ENCODE measurements around the gene TTC28.

TTC28 gene

DNA sequence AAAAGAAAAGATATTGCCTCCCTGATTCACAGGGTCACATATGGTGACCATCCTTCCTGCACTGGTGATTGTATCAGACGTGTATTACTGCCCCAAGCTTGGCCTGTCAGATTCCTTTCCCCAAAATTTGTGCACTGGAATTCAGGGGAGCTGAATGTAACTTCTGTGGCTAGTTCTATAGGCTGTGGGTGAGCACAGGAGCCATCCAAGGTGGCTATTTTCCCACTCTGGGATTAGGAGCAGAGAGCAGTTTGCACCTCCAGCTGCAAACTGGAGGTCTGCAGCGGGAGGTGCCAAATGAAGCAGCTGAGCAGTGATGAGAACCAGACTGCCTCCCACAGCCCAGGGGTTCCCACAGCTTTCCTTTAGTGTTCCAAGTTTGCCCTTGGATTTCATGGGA lies 636.4 kb downstream of the TTC28 start:
- Histone ChIP-seq H3K4me3 (ENCODE audit: low read depth, low read length) (no peak overlapping the region), H3K27ac (no peak overlapping the region), H3K27me3 (replicated peaks) (no peaks in the 10 kb centered on the region), H3K36me3 (replicated peaks) (no peaks in the 10 kb centered on the region)
- TF ChIP-seq, protein P1, sequence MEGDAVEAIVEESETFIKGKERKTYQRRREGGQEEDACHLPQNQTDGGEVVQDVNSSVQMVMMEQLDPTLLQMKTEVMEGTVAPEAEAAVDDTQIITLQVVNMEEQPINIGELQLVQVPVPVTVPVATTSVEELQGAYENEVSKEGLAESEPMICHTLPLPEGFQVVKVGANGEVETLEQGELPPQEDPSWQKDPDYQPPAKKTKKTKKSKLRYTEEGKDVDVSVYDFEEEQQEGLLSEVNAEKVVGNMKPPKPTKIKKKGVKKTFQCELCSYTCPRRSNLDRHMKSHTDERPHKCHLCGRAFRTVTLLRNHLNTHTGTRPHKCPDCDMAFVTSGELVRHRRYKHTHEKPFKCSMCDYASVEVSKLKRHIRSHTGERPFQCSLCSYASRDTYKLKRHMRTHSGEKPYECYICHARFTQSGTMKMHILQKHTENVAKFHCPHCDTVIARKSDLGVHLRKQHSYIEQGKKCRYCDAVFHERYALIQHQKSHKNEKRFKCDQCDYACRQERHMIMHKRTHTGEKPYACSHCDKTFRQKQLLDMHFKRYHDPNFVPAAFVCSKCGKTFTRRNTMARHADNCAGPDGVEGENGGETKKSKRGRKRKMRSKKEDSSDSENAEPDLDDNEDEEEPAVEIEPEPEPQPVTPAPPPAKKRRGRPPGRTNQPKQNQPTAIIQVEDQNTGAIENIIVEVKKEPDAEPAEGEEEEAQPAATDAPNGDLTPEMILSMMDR (IDR thresholded peaks at IDR 0.05; ENCODE audit: low read depth, low read length, missing control alignments), result no peak
- in situ Hi-C loops (cut with HindIII; ENCODE audit: low pct_ligation_motif_present, low sequenced_read_pairs), result no loop called here
- DNase-seq, result no peak

DNA sequence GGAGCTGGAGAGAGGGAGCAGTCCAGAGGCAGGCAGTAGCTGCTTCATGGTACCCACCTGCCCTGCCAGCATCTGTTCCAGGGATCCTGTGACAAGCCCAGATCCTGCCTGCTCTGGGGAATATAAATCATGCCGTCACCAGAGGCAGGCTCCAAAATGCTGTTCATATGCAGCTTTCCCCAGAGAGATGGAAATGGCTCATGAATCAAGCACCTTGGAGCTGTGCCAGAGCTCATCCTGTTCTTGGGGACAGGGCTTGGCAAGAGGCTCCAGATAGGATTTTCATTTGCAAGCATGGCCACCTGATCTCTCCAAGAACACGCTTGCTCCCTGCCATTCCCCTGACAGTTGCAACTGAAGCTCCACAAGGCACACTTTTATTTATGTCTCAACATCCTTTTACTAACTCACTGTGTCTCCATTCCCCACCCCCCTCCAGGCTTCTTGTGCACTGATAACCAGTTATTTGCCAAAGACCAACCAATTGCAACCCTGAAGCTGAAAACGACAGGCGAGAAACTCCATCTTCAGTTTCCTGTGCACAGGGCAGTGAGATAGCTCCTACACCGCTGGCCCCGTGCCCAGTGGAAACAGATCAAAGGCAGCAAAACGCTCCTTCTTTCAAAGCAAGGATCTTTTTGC lies 644.8 kb downstream of the TTC28 start:
- in situ Hi-C loops (cut with HindIII; ENCODE audit: low pct_ligation_motif_present, low sequenced_read_pairs), result no loop called here
- Histone ChIP-seq H3K4me3 (ENCODE audit: low read depth, low read length) (no peak overlapping the region), H3K27me3 (replicated peaks) (no peaks in the 10 kb centered on the region), H3K27ac (no peak overlapping the region), H3K36me3 (replicated peaks) (no peaks in the 10 kb centered on the region)
- TF ChIP-seq, protein P1 (IDR thresholded peaks at IDR 0.05; ENCODE audit: low read depth, low read length, missing control alignments), result no peak
- DNase-seq, result peak; percentile 60

DNA sequence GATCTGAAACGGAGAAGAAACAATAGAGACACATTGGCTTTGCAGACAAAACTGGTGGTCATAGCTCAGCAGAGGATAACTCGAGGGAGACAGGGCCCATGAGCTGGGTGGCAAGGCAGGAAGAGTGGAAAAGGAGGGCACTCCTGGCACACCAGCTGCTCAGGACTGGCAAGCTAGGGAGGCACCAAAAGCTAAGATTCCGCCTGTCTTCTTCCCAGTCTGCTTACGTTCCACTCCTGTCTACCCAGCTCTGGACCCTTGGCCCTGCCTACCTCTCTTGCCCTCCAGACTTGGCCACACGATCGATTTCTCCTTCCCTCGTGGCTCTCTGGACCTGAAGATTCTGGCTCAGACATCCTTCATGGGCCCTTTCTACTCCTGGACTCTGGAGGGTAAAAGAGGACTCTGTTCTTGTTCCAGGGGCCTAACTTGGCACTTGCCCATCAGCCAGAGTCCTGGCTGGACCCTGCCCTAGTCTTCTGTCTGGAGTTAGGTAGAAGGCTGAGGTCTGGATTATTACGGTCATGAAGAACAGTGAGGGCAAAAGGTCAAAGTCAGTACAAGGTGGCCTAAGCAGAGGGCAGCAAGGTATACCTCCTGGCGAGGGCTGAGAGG lies 645.4 kb downstream of the TTC28 start:
- DNase-seq, result no peak
- Histone ChIP-seq H3K36me3 (replicated peaks) (no peaks in the 10 kb centered on the region), H3K4me3 (ENCODE audit: low read depth, low read length) (no peak overlapping the region), H3K27ac (no peak overlapping the region), H3K27me3 (replicated peaks) (no peaks in the 10 kb centered on the region)
- TF ChIP-seq, protein P1 (IDR thresholded peaks at IDR 0.05; ENCODE audit: low read depth, low read length, missing control alignments), result no peak
- in situ Hi-C loops (cut with HindIII; ENCODE audit: low pct_ligation_motif_present, low sequenced_read_pairs), result no loop called here

DNA sequence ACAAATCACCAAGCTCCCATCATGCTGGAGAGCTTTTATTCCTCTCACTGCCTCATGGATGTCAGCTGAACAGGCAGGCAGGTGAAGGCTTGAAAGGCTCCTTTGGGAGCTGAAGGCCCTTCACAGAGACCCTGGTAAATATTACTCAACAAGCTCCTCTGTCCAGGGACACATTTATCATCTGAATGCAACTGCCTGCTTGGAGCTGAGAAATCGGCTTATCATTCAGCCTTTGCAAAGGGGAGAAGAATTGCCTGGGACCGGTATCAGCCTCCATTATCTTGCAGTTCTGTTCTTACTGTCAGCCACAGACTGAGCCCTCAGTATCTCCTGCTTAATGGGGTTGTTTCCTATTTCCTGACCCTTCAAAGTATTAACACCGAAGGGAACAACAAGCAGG lies 646.8 kb downstream of the TTC28 start:
- TF ChIP-seq, protein P1 (IDR thresholded peaks at IDR 0.05; ENCODE audit: low read depth, low read length, missing control alignments), result no peak
- Histone ChIP-seq H3K27me3 (replicated peaks) (no peaks in the 10 kb centered on the region), H3K27ac (no peak overlapping the region), H3K4me3 (ENCODE audit: low read depth, low read length) (no peak overlapping the region), H3K36me3 (replicated peaks) (no peaks in the 10 kb centered on the region)
- in situ Hi-C loops (cut with HindIII; ENCODE audit: low pct_ligation_motif_present, low sequenced_read_pairs), result no loop called here
- DNase-seq, result no peak

DNA sequence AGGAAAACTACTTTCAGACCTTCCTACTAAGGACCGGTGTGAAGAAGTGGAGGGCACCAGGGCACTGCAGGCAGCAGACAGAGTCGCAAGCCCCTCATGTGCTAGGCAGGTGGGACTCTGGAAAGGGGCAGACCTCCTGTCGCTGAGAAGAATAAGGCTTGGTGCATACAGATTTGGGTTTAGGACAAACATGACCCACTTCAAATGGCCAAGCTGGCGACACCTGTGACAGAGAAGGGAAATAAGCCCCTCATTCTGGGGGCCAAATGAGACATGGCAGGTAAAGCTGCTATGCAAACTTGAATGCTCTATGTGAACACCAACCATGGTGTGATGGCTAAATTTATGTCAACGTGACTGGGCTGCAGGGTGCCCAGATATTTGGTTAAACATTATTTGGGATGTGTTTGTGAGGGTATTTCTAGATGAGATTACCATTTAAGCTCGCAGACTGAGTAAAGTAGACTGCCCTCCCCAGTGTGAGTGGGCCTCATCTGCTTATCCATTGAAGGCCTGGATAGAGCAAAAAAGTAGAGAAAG lies 648.2 kb downstream of the TTC28 start:
- Histone ChIP-seq H3K27me3 (replicated peaks) (no peaks in the 10 kb centered on the region), H3K4me3 (ENCODE audit: low read depth, low read length) (no peak overlapping the region), H3K36me3 (replicated peaks) (no peaks in the 10 kb centered on the region), H3K27ac (no peak overlapping the region)
- TF ChIP-seq, protein P1 (IDR thresholded peaks at IDR 0.05; ENCODE audit: low read depth, low read length, missing control alignments), result no peak
- no peak for DNase-seq
- in situ Hi-C loops (cut with HindIII; ENCODE audit: low pct_ligation_motif_present, low sequenced_read_pairs), result no loop called here

Measured in brain microvascular endothelial cell (primary cell).